Activated B cell treated with CpG ODN at 0.5 μM for 24 hours (primary cell): ENCODE data around the gene RYR2. TPM values are rescaled to one million over a fixed set of nuclear protein-coding genes. Genes with fewer than 3 reads are reported as not detected.

ENCODE experiments used
- ATAC-seq: fragments of 200-7000 bp; cut with Tn5 transposase; one replicate; pipeline ENCODE4 v1.10.0; 2021; ENCODE audit warnings: low read depth, mild to moderate bottlenecking, moderate library complexity
- CTCF ChIA-PET: fragments of 350-600 bp; sonication (Branson Sonifier 250); formaldehyde crosslinking; loops from one replicate; lab custom pipeline; 2021; ENCODE audit warnings: antibody characterized with exemption; lab: Charles Lee
- POLR2A ChIA-PET: fragments of 350-600 bp; sonication (Branson Sonifier 250); formaldehyde crosslinking; loops from one replicate; lab custom pipeline; 2021; ENCODE audit warnings: antibody characterized with exemption; lab: Charles Lee
- DNase-seq: peaks from one replicate; pipeline ENCODE4 v3.0.0; 2022
- H3K27ac Mint-ChIP-seq: one replicate; pipeline ENCODE4 v1.8.0; 2020; ENCODE audit warnings: mixed read lengths
- H3K27me3 Mint-ChIP-seq: one replicate; pipeline ENCODE4 v1.8.0; 2021; ENCODE audit warnings: mixed read lengths
- H3K36me3 Mint-ChIP-seq: one replicate; pipeline ENCODE4 v1.8.0; 2021; ENCODE audit warnings: low read depth, mixed read lengths
- H3K4me1 Mint-ChIP-seq: one replicate; pipeline ENCODE4 v1.8.0; 2021; ENCODE audit warnings: mixed read lengths
- H3K4me3 Mint-ChIP-seq: one replicate; pipeline ENCODE4 v1.8.0; 2020; ENCODE audit warnings: mild to moderate bottlenecking, mixed read lengths
- H3K9me3 Mint-ChIP-seq: one replicate; pipeline ENCODE4 v1.8.0; 2020; ENCODE audit warnings: mixed read lengths
- intact Hi-C: fragments of 100-400 bp; cut with micrococcal nuclease; formaldehyde crosslinking; loops from one replicate; pipeline ENCODE4 v1.15.1; 2024
- total RNA-seq: library from RNA; stranded (reverse); gene quantifications from 2 replicates; pipeline ENCODE4 v1.2.3, GENCODE V29; 2022
- TF ChIP-seq, protein P1 (sequence below): fragments of 200-600 bp; IDR thresholded peaks from one replicate; pipeline ENCODE4 v1.8.0; 2022; ENCODE audit warnings: antibody characterized with exemption, mild to moderate bottlenecking

The RYR2 gene
- total RNA-seq, 1 donor from 2014 or later: not detected

DNA sequence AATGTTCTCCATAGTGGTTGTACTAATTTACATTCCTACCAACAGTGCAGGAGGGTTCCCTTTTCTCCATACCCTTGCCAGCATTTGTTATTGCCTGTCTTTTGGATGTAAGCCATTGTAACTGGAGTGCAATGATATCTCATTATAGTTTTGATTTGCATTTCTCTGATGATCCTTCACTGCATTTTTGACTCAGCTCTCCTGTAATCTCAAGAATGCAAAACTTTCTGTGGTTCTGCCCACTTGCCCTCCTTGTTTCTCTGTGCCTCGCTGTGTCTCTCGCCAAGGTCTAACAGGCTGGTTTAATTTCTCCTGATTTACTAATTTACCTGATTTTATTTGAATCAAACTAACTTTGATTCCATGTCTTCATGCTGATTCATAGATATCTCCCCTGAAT is 440.8 kb downstream of the RYR2 start:
- no peak for ATAC-seq
- Mint-ChIP-seq H3K9me3 (no peaks in the 10 kb centered on the region), H3K27me3 (no peaks in the 10 kb centered on the region), H3K4me3 (no peak overlapping the region), H3K4me1 (no peaks in the 10 kb centered on the region), H3K27ac (no peak overlapping the region), H3K36me3 (no peaks in the 10 kb centered on the region)
- CTCF ChIA-PET: no interaction called here
- no peak for DNase-seq
- POLR2A ChIA-PET: no interaction called here
- intact Hi-C loops: no loop called here
- TF ChIP-seq, protein P1, sequence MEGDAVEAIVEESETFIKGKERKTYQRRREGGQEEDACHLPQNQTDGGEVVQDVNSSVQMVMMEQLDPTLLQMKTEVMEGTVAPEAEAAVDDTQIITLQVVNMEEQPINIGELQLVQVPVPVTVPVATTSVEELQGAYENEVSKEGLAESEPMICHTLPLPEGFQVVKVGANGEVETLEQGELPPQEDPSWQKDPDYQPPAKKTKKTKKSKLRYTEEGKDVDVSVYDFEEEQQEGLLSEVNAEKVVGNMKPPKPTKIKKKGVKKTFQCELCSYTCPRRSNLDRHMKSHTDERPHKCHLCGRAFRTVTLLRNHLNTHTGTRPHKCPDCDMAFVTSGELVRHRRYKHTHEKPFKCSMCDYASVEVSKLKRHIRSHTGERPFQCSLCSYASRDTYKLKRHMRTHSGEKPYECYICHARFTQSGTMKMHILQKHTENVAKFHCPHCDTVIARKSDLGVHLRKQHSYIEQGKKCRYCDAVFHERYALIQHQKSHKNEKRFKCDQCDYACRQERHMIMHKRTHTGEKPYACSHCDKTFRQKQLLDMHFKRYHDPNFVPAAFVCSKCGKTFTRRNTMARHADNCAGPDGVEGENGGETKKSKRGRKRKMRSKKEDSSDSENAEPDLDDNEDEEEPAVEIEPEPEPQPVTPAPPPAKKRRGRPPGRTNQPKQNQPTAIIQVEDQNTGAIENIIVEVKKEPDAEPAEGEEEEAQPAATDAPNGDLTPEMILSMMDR: no peak

DNA sequence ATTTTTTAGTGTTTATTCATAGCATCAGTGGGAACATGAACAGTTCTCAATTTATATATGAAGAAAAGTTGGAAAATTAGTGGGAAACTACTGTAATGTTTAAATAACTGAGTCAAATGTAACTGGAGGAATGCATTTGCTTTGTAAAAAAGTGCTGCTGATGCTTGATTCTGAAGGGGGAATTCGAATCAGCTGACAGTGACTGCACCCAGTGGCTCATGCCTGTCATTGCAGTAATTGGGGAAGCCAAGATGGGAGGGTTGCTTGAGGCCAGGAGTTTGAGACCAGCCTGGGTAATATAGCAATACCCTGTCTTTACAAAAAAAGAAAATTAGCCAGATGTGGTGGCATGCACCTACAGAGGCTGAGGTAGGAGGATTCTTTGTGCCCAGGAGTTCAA is 450.4 kb downstream of the RYR2 start:
- Mint-ChIP-seq H3K27ac (no peak overlapping the region), H3K4me3 (no peak overlapping the region), H3K27me3 (no peaks in the 10 kb centered on the region), H3K4me1 (no peaks in the 10 kb centered on the region), H3K9me3 (peaks cover 3% of the 10 kb centered on the region), H3K36me3 (no peaks in the 10 kb centered on the region)
- ChIA-PET CTCF (no interaction called here), POLR2A (no interaction called here)
- TF ChIP-seq, protein P1: no peak
- intact Hi-C loops: no loop called here
- ATAC-seq: no peak
- no peak for DNase-seq

GRCh38 chr1:237500566-237500965 is 458.6 kb downstream of the RYR2 start:
- H3K36me3 Mint-ChIP-seq: no peaks in the 10 kb centered on the region
- no peak overlapping the region for H3K27ac Mint-ChIP-seq
- no peak overlapping the region for H3K4me3 Mint-ChIP-seq
- H3K9me3 Mint-ChIP-seq: no peaks in the 10 kb centered on the region
- H3K4me1 Mint-ChIP-seq: no peaks in the 10 kb centered on the region
- ATAC-seq: no peak
- TF ChIP-seq, protein P1: no peak
- no peak for DNase-seq
- POLR2A ChIA-PET: no interaction called here
- H3K27me3 Mint-ChIP-seq: peaks cover 1% of the 10 kb centered on the region
- CTCF ChIA-PET: no interaction called here
- intact Hi-C loops: no loop called here

DNA sequence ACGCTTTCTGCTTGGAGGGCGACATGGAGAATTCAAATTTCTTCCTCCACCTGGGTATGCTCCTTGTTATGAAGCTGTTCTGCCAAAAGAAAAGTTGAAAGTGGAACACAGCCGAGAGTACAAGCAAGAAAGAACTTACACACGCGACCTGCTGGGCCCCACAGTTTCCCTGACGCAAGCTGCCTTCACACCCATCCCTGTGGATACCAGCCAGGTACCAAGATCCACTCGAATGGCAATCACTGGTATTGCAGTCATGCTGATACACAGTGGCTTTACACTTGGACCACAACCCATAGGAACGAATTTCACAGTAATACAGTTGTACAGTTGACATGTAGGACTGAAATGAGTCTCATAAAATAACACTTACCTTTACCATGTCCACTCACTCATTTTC is 461.3 kb downstream of the RYR2 start:
- intact Hi-C loops: no loop called here
- no peak for DNase-seq
- Mint-ChIP-seq H3K27me3 (peaks cover 1% of the 10 kb centered on the region), H3K4me3 (no peak overlapping the region), H3K27ac (no peak overlapping the region), H3K4me1 (no peaks in the 10 kb centered on the region), H3K36me3 (no peaks in the 10 kb centered on the region), H3K9me3 (no peaks in the 10 kb centered on the region)
- POLR2A ChIA-PET: no interaction called here
- CTCF ChIA-PET: no interaction called here
- no peak for ATAC-seq
- TF ChIP-seq, protein P1: no peak

GRCh38 chr1:237507005-237507404 is 465.0 kb downstream of the RYR2 start:
- intact Hi-C loops: no loop called here
- Mint-ChIP-seq H3K36me3 (no peaks in the 10 kb centered on the region), H3K9me3 (no peaks in the 10 kb centered on the region), H3K4me1 (no peaks in the 10 kb centered on the region), H3K27me3 (peaks cover 1% of the 10 kb centered on the region), H3K27ac (no peak overlapping the region), H3K4me3 (no peak overlapping the region)
- ATAC-seq (no peak), DNase-seq (no peak)
- ChIA-PET CTCF (no interaction called here), POLR2A (interaction anchor here (0.6 kb wide), 1 partner anchor 1326 kb away, joined by 6 read pairs; no protein-coding TSS in a partner anchor)
- TF ChIP-seq, protein P1: no peak
